Hippocampal formation (tissue), 2 donors: ENCODE data around the gene GDNF.
"Not testable (repeated sequence)": the region's sequence is repeated elsewhere in the genome, so short reads cannot be mapped to it uniquely, and the experiment has no call there.

Experiments used
- DNase-seq, 2 donors: peaks; one replicate each; lab custom pipeline; 2025; lab: John Stamatoyannopoulos, UW

The GDNF gene

DNA sequence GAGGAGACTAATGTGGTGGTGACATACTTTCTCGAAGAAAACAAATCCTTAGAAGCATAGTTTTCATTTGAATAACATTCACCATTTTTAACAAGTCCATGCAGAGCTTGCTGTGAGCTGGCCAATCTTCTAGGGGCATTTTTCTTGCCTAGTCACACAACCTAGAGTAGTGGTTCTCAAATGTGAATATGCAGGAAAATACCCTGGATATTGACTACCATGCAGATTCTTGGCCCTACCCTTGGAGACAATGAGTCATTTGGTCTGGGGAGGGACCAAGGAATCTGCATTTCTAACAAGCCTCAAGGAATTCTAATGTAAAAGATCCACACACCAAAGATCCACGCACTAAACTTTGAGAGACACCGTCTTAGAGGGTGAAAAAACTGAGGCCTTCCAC, 23.5 kb downstream of the GDNF start:
- DNase-seq, result no peak

DNA sequence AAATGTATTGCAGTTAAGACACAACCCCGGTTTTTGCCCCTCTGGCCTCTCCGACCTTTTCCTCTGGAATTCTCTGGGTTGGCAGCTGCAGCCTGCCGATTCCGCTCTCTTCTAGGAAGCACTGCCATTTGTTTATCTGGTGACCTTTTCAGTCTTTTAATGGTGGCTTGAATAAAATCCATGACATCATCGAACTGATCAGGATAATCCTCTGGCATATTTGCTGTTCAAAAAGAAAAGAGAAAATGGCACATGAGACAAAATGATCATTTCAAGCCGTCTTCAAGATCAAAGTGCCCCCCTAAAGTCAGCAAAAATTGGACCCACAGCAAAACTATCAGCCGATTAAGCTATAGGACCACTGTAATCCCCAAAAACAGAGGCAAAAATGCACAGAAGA, 23.9 kb downstream of the GDNF start:
- no peak for DNase-seq

DNA sequence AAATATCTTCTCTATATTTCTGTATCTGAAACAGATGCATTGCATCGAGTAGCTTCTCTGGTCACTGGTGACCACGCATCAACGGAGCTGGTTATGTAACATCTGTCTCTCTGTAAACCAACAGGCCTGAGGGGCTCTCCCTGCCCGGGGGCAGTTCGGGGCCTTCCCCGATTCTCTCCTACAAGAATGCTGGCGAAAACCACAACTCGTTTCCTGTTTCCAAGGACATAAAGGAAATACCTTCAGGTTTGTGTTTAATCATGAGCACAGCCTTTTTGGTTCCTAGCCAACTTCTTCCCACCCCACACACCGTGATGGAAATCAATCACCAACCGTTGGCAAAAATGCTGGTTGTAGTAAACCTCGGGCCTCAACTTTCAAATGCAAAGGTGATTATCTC, 25.1 kb downstream of the GDNF start:
- DNase-seq, result no peak

DNA sequence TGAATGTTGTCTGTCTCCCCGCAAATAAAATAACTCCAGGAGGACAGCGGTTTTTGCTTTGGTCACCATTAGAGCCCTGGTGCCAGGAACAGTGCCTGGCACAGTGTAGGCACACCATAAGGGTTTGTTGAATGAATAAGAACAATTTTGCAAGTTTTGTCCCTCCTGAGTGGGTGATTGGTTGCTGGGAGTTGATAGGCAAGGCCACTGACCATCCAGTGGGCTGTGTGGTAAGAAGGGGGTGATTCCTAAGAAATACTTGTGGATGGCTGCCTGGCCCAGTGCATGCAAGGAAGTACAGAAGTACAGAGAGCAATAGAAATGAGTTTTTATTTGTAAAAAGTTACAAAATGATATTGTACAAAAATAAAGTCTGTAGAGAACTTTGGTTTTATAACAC, 27.5 kb downstream of the GDNF start:
- DNase-seq, result no peak

DNA sequence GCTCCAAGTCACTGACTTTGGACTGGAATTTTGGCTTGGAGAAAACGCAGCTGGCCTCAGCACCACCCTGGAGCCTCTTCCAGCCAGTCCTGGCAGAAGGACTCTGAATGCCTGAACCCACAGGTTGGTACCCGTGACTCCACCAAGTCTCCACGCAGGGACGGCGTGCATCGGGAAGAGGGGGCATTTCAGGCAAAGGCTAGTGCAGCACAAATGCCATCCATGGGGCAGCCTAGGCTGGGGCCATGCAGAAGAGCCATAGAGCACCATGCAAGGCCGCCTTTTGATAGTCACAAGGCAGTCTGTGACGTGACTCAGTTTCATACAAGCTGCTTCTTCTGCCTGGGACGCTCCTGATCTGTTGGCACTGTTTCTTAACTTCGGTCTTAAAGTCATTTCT, 28.0 kb downstream of the GDNF start:
- DNase-seq, result no peak

DNA sequence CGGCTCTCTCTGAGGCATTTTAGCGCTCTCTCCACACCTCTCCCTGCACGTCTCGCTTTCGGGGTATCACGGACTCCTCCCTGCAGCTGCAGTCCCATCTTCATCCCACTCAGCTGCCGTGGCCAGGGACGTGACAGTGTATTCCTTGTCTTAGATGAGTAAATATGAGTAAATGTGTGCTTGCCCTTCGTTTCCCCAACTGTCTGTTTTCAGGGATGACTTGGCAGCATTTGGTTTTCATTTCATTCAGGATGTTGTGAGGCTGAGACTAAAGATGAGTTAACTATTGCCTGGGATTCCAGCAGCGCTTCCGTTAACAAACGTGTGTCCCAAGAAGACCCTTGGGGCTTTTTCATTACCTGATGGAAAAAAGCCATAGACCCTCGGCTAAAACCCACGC, 29.5 kb downstream of the GDNF start:
- DNase-seq, result no peak

DNA sequence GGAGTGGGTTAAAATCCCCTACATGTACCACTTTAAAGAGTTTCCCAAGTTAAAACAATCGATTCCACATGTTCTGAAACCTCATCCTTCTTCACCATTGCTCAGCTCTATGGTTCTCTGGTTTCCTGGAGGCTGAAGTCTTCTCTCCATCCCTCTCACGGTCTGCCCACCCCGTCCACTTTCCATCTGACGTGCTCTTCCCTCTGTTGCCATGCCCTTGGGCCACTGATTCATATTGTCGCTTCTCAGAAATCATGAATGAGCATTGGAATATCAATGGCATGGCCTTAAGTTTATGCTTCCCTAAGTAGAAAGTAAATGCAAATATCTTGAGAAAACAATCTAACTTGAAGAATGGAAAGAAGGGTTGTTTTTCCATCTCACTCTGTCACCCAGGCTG, 30.9 kb downstream of the GDNF start:
- DNase-seq, result no peak

DNA sequence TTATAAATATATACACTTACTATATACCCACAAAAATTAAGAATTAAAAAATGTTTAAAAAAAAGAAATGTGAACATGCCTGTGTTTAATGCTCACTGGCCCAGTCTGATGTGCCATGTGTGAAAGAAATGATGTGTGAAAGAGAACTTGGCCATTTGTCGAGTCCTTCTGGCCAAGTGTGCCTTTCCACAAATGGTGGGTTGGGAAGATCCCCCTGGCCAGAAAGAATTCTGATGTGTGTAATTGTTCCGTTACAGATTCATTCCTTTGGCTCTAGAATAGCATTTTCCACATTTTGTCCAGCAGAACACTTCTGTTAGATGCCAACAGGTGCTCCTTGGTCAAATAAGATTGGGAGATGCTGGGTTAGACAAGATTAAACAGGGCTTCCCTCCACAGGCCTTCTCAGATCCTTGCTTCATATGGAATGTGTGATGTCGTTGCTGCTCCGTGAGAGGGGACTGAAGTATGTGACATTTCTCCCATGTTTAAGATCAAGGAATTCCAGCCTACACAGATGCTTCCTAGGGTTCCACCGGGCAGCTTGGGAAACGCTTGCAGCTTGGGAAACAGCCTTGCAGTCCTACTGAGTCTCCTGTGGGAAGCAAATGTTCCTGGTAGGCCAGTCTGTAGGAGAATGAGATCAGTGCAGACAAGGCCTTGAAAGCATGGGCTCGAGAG, 32.1 kb downstream of the GDNF start:
- DNase-seq, result no peak

DNA sequence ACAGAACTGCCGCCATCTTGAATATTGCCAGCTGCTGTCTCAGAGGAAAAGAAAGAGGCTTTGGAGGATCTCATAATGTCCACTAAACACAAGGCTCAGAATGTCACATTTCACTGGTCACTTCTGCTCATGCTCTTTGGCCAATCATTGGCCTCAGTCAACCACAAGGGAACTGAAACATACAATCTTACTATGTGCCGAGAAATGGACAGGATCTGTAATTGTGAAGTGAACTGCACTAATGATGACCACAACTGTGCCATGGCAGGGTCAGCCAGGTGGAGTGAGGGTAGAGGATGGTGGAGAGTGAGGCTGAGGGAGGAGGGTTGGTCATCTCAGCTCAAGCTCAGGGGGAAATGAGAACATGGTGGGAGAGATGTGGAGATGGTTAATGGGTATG, 32.8 kb downstream of the GDNF start:
- no peak for DNase-seq

DNA sequence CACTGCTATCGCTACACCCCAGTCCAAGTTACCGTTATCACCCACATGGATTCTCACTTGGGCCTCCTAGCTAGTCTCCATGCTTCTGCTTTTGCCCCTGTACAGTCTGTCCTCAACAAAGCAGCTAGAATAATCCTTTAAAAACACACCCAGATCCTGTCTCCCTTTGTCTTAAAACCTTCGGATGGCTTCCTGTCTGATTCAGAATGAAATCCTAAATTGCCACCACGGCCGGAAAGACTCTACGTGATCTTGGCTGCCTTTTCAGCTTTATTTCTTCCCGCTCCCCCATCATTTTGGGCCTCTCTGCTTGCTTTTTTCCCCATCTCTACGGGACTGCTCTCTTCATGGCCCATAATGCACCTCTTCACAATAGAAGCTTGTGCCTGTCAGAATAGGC, 33.4 kb downstream of the GDNF start:
- no peak for DNase-seq

DNA sequence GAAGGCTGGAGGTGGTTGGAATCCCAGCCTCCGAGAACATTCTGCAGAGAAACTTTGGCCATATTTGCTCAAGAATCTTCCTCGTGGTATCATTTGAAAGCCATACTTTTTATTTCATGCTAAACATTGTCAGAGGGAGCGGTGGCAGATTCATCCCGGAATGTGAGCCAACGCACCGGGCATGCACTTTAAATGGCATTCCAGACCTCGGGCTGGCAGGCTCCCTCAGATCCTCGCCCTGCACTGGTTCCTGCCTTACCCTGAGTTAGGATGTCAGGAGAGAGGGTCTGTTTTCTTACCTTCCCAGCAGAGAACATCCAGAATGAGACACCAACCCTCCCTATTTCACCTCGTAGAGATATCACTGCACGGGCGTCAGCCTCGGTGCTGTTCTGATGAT, 33.8 kb downstream of the GDNF start:
- DNase-seq, result no peak

DNA sequence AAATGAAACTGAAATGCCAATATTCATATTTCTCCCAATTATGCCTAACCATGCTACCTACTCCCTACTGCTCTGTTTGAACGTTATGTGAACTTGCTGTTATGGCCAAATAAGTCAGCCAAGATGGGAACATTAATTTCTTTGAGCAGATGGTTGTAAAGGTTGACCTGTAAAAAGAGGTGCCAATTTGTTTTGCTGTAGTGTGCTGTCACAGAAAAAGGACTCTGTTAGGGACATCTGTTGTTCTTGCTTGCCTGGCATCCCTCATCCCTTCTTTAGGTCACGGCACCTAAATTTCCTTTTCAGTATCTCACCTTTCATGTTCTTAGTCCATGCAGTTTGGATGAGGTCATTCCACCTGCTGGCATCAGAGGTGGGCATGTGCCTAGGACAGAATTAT, 35.4 kb downstream of the GDNF start:
- no peak for DNase-seq

DNA sequence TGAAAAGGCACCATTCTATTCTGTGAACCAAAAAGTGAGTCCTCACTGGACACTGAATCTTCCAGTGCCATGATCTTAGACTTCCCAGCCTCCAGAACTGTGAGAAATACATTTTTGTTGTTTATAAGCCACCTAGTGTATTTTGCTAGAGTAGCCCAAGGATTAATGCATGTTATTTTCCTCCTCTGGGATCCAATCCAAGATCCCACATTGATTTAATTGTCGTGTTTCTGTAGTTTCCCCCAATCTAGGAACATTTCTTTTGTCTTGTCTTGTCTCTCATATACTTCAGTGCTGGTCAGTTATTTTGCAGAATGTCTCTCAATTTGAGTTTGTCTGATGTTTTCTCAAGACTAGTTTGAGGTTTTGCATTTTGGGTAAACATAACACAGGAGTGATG, 36.4 kb downstream of the GDNF start:
- no peak for DNase-seq

DNA sequence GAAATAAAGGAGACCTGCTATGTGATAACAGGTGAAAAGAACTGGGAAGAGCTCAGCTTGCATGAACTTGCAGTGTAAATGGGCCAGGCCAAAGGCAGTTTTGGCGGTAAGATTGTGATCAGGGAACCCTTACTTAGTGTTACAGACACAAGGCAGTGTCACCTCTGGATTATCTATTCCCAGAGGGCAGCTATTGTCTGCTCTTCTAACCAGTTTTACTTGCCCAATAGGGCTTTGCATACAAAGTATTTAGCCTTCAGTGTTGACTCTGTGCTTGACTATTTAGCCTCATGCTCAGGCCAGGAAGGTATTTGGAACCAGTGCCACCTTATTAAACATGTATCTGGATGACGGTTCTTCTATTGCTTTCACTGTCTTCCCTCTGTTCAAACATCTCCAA, 38.3 kb downstream of the GDNF start:
- DNase-seq, result no peak

DNA sequence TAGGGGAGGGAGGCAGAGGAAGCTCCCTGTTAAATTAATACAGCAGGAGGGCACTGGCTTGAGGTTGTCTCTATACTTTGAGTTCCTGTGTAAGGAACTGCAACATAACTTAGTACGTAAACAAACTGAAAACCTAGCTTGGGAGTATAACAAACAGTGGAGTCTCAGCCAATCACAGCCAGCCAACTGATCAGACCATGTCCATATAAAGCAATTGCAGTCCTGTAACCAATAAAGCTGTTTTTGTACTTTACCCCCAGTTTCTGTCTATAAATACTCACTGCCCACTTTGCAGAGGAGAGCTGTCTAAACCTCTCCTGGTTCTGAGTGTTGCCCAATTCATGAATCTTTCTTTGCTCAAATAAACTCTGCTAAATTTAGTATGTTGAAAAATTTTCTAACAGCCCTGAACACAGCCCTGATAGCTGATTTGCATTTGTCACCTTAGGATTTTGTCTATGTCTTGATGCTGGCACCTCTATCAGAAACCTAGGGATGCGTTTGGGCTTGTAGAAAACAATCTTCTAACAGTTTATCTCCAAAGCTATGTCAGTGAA, 39.9 kb downstream of the GDNF start:
- no peak for DNase-seq

DNA sequence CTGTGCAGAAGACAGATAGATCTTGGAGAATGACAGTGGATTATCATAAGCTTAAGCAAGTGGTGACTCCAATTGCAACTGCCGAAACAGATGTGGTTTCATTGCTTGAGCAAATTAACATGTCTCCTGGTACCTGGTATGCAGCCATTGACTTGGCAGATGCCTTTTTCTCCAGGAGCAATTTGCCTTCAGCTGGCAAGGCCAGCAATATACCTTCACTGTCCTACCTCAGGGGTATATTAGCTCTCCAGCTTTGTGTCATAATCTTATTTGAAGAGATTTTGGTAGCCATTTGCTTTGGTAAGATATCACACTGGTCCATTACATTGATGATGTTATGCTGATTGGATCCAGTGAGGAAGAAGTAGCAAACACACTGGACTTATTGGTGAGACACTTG, 43.4 kb downstream of the GDNF start:
- not testable (repeated sequence) for DNase-seq

DNA sequence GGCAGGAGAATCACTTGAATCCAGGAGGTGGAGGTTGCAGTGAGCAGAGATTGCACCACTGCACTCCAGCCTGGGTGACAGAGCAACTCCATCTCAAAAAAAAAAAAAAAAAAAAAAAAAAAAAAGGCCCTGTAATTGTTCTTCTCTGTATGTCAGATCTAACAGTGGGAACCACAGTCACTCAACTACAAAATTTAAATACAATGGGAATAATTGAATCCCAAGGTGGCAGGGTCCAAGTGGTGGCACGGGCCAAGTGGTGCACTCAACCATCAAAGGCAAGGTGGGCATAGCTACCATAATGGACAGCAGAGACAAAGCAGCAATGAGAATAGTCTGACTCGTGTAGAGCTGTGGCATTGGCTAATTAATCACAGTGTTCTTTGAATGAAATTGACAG, 44.5 kb downstream of the GDNF start:
- not testable (repeated sequence) for DNase-seq

DNA sequence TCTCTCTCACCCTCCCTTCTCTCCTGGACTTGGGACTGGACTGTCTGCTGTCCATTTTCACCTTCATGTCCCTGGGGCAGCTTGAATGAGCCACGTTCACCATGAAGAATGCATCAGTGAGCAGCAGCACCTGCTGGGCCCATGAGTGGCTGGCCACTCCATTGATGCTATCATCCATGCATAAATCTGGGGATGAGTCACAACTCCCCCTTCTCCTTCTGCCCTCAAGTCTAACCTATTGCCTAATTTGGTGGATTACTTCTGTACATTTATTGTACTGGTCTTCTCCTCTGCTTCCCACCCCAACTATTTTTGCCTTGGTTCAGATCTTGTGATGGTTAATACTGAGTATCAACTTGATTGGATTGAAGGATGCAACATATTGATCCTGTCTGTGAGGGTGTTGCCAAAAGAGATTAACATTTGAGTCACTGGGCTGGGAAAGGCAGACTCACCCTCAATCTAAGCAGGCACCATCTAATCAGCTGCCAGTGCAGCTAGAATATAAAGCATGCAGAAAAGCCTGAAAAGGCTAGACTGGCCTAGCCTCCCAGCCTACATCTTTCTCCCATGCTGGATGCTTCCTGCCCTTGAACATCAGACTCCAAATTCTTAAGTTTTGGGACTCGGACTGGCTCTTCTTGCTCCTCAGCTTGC, 46.7 kb downstream of the GDNF start:
- DNase-seq, result no peak

DNA sequence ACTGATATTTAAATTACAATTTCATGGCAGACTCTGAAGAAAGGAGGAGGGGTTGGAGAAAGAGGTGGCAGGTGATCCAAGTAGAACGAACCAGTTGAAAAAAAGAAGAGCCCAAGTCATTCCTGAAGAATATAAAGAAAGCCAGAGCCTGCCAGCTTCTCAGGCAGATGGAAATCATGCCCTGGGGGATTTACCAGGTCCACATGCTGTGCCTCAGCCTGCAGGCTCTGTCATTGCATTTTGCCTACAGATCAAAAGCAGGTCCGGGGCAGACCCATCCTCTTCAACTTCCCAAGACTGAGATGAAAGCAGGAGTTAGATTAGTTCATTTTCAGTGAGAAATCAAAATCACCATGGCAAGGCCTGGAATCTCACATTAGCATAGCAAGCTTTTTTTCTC, 48.5 kb downstream of the GDNF start:
- no peak for DNase-seq

DNA sequence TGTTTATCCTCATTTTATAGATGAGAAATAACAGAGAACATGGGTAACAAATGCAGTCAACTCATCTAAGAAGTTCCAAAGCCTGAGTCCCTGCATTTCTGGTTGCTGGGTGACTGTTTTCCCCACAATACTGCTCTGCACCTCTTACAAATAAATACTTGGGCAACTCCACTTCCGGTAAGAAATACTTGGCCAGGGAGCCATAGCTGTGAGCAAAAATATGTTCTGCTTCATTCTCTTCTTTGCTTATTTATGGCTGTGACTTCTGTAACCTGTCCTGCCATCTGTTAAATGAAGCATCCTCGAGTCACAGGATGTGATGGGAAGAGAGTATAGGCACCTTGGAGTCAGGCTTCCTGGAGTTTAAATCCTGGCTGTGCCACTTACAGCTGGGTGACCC, 49.9 kb downstream of the GDNF start:
- no peak for DNase-seq

DNA sequence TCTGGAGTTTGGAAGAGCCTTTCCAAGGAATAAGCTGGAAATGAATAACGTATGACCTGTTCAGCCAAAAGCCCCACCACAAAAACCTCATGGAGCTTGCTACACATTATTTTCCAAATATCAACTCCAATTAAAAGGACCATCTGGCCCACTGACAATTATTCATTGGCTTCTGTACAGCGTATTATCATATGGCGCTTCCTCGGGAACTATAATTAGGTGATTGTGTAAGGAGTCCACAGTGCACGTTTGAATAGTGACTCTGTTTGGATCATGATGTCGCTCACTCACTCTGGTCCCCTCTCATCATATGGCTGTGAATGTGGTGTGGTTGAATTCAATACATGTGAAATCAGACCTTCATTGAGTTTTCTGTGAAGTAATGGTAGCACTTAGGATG, 52.1 kb downstream of the GDNF start:
- DNase-seq, result no peak

DNA sequence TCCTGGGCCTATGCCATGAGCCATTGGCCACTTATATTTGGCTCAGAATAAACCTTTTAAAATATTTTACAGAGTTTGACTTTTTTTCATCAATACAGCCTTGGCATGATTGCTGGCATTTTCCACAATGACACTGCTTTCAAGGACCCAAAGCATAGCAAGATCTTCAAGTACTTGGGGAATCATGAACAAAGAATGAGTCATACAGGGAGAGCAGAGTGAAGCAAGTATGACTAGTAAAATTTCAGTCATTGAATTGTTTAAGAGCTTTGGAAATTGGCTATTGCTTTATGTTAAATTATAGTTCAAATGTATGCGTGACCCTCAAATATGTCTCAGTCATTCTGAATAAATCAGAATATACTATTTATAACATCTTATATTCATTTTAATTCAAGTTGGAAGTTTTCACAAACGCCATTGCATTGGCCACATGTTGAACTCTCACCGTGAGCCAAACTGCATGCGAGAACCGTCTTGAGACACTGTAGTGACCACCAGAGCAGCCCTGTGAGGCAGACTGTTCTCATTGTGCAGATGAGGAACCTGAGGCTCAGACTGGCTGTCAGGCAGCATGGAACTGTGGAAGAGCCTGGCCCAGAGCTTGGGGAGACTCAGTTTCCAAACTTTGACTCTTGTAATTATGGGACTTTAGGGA, 52.9 kb downstream of the GDNF start:
- no peak for DNase-seq

DNA sequence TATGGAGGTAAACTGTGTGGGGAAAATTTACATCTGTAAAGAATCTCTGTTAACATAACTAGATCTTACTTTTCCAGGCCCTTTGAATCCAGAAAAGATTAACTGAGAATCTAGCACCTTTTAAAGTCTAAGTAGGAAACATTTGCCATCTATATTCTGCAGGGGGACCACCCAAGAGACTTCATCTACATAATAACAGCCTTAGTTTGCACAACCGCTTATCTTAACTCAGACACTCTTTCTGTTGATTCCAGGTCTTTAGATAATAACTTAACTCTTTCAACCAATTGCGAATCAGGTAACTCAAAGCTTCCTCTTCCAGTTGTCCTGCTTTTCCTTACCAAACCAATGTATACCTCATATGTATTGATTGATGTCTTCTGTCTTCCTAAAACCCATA, 53.4 kb downstream of the GDNF start:
- no peak for DNase-seq
